ENCODE measurements around the gene PPP2R3A.
A peak's percentile ranks its signal among the peaks of the same experiment; 100 is the strongest.

The PPP2R3A gene, protein sequence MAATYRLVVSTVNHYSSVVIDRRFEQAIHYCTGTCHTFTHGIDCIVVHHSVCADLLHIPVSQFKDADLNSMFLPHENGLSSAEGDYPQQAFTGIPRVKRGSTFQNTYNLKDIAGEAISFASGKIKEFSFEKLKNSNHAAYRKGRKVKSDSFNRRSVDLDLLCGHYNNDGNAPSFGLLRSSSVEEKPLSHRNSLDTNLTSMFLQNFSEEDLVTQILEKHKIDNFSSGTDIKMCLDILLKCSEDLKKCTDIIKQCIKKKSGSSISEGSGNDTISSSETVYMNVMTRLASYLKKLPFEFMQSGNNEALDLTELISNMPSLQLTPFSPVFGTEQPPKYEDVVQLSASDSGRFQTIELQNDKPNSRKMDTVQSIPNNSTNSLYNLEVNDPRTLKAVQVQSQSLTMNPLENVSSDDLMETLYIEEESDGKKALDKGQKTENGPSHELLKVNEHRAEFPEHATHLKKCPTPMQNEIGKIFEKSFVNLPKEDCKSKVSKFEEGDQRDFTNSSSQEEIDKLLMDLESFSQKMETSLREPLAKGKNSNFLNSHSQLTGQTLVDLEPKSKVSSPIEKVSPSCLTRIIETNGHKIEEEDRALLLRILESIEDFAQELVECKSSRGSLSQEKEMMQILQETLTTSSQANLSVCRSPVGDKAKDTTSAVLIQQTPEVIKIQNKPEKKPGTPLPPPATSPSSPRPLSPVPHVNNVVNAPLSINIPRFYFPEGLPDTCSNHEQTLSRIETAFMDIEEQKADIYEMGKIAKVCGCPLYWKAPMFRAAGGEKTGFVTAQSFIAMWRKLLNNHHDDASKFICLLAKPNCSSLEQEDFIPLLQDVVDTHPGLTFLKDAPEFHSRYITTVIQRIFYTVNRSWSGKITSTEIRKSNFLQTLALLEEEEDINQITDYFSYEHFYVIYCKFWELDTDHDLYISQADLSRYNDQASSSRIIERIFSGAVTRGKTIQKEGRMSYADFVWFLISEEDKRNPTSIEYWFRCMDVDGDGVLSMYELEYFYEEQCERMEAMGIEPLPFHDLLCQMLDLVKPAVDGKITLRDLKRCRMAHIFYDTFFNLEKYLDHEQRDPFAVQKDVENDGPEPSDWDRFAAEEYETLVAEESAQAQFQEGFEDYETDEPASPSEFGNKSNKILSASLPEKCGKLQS (N-terminal part only)

GRCh38 chr3:135965506-135966270, at the start of gene PPP2R3A:
Gene PPP2R3A, plus strand, starts transcription at chr3:135965728. Its CDS starts 35,771 bp downstream, at chr3:136001499.
- H3K9ac ChIP-seq (ENCODE audit: low read depth in 1 of 2, low read length in 2 of 2): peak within 1 kb of the TSS; percentile 69 to 79
- H3K4me1 ChIP-seq (ENCODE audit: control insufficient read depth in 2 of 2, insufficient read depth in 2 of 2, low read length in 2 of 2): peaks cover 14 to 26% of the 10 kb centered on the region in 2 donors
- no peaks in the 10 kb centered on the region for H3K27me3 ChIP-seq (ENCODE audit: control insufficient read depth in 2 of 2, insufficient read depth in 2 of 2, low read length in 2 of 2)
- no peaks in the 10 kb centered on the region for H3K9me3 ChIP-seq (ENCODE audit: control insufficient read depth in 2 of 2, low read length in 2 of 2)
- H3K27ac ChIP-seq (ENCODE audit: low read depth in 2 of 2, low read length in 2 of 2): peak within 1 kb of the TSS; percentile 84 to 86
- no peaks in the 10 kb centered on the region for H3K36me3 ChIP-seq (ENCODE audit: control insufficient read depth in 2 of 2, insufficient read depth in 2 of 2, low read length in 2 of 2)
- H3K4me3 ChIP-seq (ENCODE audit: low read length in 2 of 2): peak within 1 kb of the TSS; percentile 74 to 80

DNA sequence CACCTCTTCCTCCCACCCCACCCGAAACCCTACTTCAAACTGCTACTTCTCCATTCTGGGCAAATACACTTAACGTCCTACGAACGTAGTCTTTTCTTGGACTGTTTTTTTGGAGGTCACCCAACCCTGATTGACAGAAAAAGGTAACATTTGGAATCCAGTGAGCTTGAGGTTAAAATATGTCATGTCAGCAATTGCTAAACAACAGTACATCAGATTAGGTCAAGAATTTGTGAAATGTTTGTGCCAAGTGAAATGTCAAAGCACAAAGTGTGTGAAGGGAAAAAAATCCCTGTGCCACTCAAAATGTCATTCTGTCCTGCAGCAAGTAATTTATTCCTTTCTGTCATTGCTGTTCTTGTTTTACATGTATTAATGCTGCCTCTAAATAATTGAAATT, 49.2 kb upstream of the PPP2R3A start:
- Histone ChIP-seq H3K9ac (ENCODE audit: low read depth in 1 of 2, low read length in 2 of 2) (no peak overlapping the region), H3K36me3 (ENCODE audit: control insufficient read depth in 2 of 2, insufficient read depth in 2 of 2, low read length in 2 of 2) (no peaks in the 10 kb centered on the region), H3K27ac (ENCODE audit: low read depth in 2 of 2, low read length in 2 of 2) (no peak overlapping the region), H3K4me3 (ENCODE audit: low read length in 2 of 2) (no peak overlapping the region), H3K27me3 (ENCODE audit: control insufficient read depth in 2 of 2, insufficient read depth in 2 of 2, low read length in 2 of 2) (peaks cover 0 to 1% of the 10 kb centered on the region in 2 donors), H3K9me3 (ENCODE audit: control insufficient read depth in 2 of 2, low read length in 2 of 2) (no peaks in the 10 kb centered on the region), H3K4me1 (ENCODE audit: control insufficient read depth in 2 of 2, insufficient read depth in 2 of 2, low read length in 2 of 2) (no peaks in the 10 kb centered on the region)

DNA sequence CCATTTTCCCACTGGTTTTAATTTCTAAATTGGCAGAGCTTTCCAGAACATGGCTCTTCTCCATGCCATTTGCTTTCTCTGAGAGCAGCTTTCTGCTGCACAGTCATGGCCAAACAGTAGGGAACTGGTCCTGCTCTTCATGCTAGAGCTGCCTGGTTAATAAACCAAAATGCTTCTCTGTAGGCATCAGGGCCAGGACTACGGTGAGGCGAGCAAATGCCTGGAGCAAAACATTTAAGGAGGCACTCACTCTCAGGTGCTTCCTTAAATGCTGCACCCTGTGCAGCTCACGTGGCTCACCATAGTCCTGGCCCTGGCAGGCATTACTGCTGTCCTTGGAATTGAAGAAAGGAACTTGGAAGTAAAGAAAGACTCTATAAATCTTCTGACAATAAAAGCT, 48.5 kb upstream of the PPP2R3A start:
- no peak overlapping the region for H3K27ac ChIP-seq (ENCODE audit: low read depth in 2 of 2, low read length in 2 of 2)
- peaks cover 0 to 1% of the 10 kb centered on the region in 2 donors for H3K27me3 ChIP-seq (ENCODE audit: control insufficient read depth in 2 of 2, insufficient read depth in 2 of 2, low read length in 2 of 2)
- no peaks in the 10 kb centered on the region for H3K9me3 ChIP-seq (ENCODE audit: control insufficient read depth in 2 of 2, low read length in 2 of 2)
- no peak overlapping the region for H3K9ac ChIP-seq (ENCODE audit: low read depth in 1 of 2, low read length in 2 of 2)
- no peak overlapping the region for H3K4me3 ChIP-seq (ENCODE audit: low read length in 2 of 2)
- no peaks in the 10 kb centered on the region for H3K4me1 ChIP-seq (ENCODE audit: control insufficient read depth in 2 of 2, insufficient read depth in 2 of 2, low read length in 2 of 2)
- H3K36me3 ChIP-seq (ENCODE audit: control insufficient read depth in 2 of 2, insufficient read depth in 2 of 2, low read length in 2 of 2): no peaks in the 10 kb centered on the region

- peaks cover 0 to 1% of the 10 kb centered on the region in 2 donors for H3K27me3 ChIP-seq (ENCODE audit: control insufficient read depth in 2 of 2, insufficient read depth in 2 of 2, low read length in 2 of 2)
- H3K4me1 ChIP-seq (ENCODE audit: control insufficient read depth in 2 of 2, insufficient read depth in 2 of 2, low read length in 2 of 2): no peaks in the 10 kb centered on the region
- H3K9me3 ChIP-seq (ENCODE audit: control insufficient read depth in 2 of 2, low read length in 2 of 2): no peaks in the 10 kb centered on the region
- no peak overlapping the region for H3K9ac ChIP-seq (ENCODE audit: low read depth in 1 of 2, low read length in 2 of 2)
- no peak overlapping the region for H3K4me3 ChIP-seq (ENCODE audit: low read length in 2 of 2)
- H3K36me3 ChIP-seq (ENCODE audit: control insufficient read depth in 2 of 2, insufficient read depth in 2 of 2, low read length in 2 of 2): no peaks in the 10 kb centered on the region
- no peak overlapping the region for H3K27ac ChIP-seq (ENCODE audit: low read depth in 2 of 2, low read length in 2 of 2)
Measured at GRCh38 chr3:135917927-135918597, 47.5 kb upstream of the PPP2R3A start.

DNA sequence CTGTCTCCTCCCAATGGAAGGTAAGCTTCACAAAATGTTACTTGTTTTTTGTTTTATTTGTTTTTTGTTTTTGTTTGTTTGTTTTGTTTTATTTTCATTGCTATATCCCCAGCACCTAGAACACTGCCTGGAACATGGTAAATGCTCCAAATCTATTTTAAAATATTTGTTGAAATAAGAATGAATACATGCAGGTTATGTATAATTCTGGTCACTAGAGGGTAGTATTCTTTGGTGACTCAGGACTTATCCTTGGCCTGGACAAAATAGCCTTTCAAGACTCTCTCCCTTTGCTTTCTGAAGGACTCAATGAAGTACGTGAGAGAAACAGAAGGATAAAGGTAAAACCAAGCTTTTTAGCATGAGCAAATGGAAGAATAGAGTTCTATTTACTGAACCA, 46.9 kb upstream of the PPP2R3A start:
- H3K9ac ChIP-seq (ENCODE audit: low read depth in 1 of 2, low read length in 2 of 2): no peak overlapping the region
- no peaks in the 10 kb centered on the region for H3K4me1 ChIP-seq (ENCODE audit: control insufficient read depth in 2 of 2, insufficient read depth in 2 of 2, low read length in 2 of 2)
- no peaks in the 10 kb centered on the region for H3K36me3 ChIP-seq (ENCODE audit: control insufficient read depth in 2 of 2, insufficient read depth in 2 of 2, low read length in 2 of 2)
- H3K27ac ChIP-seq (ENCODE audit: low read depth in 2 of 2, low read length in 2 of 2): no peak overlapping the region
- no peak overlapping the region for H3K4me3 ChIP-seq (ENCODE audit: low read length in 2 of 2)
- H3K9me3 ChIP-seq (ENCODE audit: control insufficient read depth in 2 of 2, low read length in 2 of 2): no peaks in the 10 kb centered on the region
- H3K27me3 ChIP-seq (ENCODE audit: control insufficient read depth in 2 of 2, insufficient read depth in 2 of 2, low read length in 2 of 2): peaks cover 0 to 1% of the 10 kb centered on the region in 2 donors

GRCh38 chr3:135920275-135920674, 45.3 kb upstream of the PPP2R3A start:
- Histone ChIP-seq H3K36me3 (ENCODE audit: control insufficient read depth in 2 of 2, insufficient read depth in 2 of 2, low read length in 2 of 2) (no peaks in the 10 kb centered on the region), H3K4me1 (ENCODE audit: control insufficient read depth in 2 of 2, insufficient read depth in 2 of 2, low read length in 2 of 2) (no peaks in the 10 kb centered on the region)

GRCh38 chr3:135922903-135923250, 42.7 kb upstream of the PPP2R3A start:
- no peaks in the 10 kb centered on the region for H3K27me3 ChIP-seq (ENCODE audit: control insufficient read depth in 2 of 2, insufficient read depth in 2 of 2, low read length in 2 of 2)
- no peaks in the 10 kb centered on the region for H3K9me3 ChIP-seq (ENCODE audit: control insufficient read depth in 2 of 2, low read length in 2 of 2)
- H3K27ac ChIP-seq (ENCODE audit: low read depth in 2 of 2, low read length in 2 of 2): no peak overlapping the region
- no peaks in the 10 kb centered on the region for H3K36me3 ChIP-seq (ENCODE audit: control insufficient read depth in 2 of 2, insufficient read depth in 2 of 2, low read length in 2 of 2)
- H3K4me1 ChIP-seq (ENCODE audit: control insufficient read depth in 2 of 2, insufficient read depth in 2 of 2, low read length in 2 of 2): no peaks in the 10 kb centered on the region
- H3K9ac ChIP-seq (ENCODE audit: low read depth in 1 of 2, low read length in 2 of 2): no peak overlapping the region
- no peak overlapping the region for H3K4me3 ChIP-seq (ENCODE audit: low read length in 2 of 2)

More at GRCh38 chr3:135920275-135920674, 45.3 kb upstream of the PPP2R3A start:
- Histone ChIP-seq H3K27me3 (ENCODE audit: control insufficient read depth in 2 of 2, insufficient read depth in 2 of 2, low read length in 2 of 2) (peaks cover 0 to 1% of the 10 kb centered on the region in 2 donors), H3K27ac (ENCODE audit: low read depth in 2 of 2, low read length in 2 of 2) (no peak overlapping the region), H3K4me3 (ENCODE audit: low read length in 2 of 2) (no peak overlapping the region), H3K9me3 (ENCODE audit: control insufficient read depth in 2 of 2, low read length in 2 of 2) (no peaks in the 10 kb centered on the region), H3K9ac (ENCODE audit: low read depth in 1 of 2, low read length in 2 of 2) (no peak overlapping the region)

- Histone ChIP-seq H3K9me3 (ENCODE audit: control insufficient read depth in 2 of 2, low read length in 2 of 2) (no peaks in the 10 kb centered on the region), H3K4me1 (ENCODE audit: control insufficient read depth in 2 of 2, insufficient read depth in 2 of 2, low read length in 2 of 2) (no peaks in the 10 kb centered on the region), H3K9ac (ENCODE audit: low read depth in 1 of 2, low read length in 2 of 2) (no peak overlapping the region), H3K27me3 (ENCODE audit: control insufficient read depth in 2 of 2, insufficient read depth in 2 of 2, low read length in 2 of 2) (no peaks in the 10 kb centered on the region), H3K4me3 (ENCODE audit: low read length in 2 of 2) (no peak overlapping the region), H3K27ac (ENCODE audit: low read depth in 2 of 2, low read length in 2 of 2) (no peak overlapping the region), H3K36me3 (ENCODE audit: control insufficient read depth in 2 of 2, insufficient read depth in 2 of 2, low read length in 2 of 2) (no peaks in the 10 kb centered on the region)
Measured at GRCh38 chr3:135924506-135924905, 41.0 kb upstream of the PPP2R3A start.

- no peaks in the 10 kb centered on the region for H3K36me3 ChIP-seq (ENCODE audit: control insufficient read depth in 2 of 2, insufficient read depth in 2 of 2, low read length in 2 of 2)
Measured at GRCh38 chr3:135926664-135927063, 38.9 kb upstream of the PPP2R3A start.

More at GRCh38 chr3:135926664-135927063, 38.9 kb upstream of the PPP2R3A start:
- no peaks in the 10 kb centered on the region for H3K9me3 ChIP-seq (ENCODE audit: control insufficient read depth in 2 of 2, low read length in 2 of 2)
- no peaks in the 10 kb centered on the region for H3K27me3 ChIP-seq (ENCODE audit: control insufficient read depth in 2 of 2, insufficient read depth in 2 of 2, low read length in 2 of 2)
- H3K4me1 ChIP-seq (ENCODE audit: control insufficient read depth in 2 of 2, insufficient read depth in 2 of 2, low read length in 2 of 2): no peaks in the 10 kb centered on the region
- no peak overlapping the region for H3K4me3 ChIP-seq (ENCODE audit: low read length in 2 of 2)
- no peak overlapping the region for H3K27ac ChIP-seq (ENCODE audit: low read depth in 2 of 2, low read length in 2 of 2)
- no peak overlapping the region for H3K9ac ChIP-seq (ENCODE audit: low read depth in 1 of 2, low read length in 2 of 2)

Data from mucosa of rectum (tissue), 2 donors.